GM20431 (cell line): Measurements from ENCODE around the gene SCEL.
"Not testable (repeated sequence)": the region's sequence is repeated elsewhere in the genome, so short reads cannot be mapped to it uniquely, and the experiment has no call there.

ENCODE experiments used
- in situ Hi-C: fragments of 300-500 bp; cut with MseI, MboI; formaldehyde crosslinking; loops from one replicate; pipeline ENCODE4 v1.15.0; 2020; ENCODE audit warnings: low sequenced_read_pairs; ENCODE audit not compliant: unreplicated experiment

Gene SCEL

DNA sequence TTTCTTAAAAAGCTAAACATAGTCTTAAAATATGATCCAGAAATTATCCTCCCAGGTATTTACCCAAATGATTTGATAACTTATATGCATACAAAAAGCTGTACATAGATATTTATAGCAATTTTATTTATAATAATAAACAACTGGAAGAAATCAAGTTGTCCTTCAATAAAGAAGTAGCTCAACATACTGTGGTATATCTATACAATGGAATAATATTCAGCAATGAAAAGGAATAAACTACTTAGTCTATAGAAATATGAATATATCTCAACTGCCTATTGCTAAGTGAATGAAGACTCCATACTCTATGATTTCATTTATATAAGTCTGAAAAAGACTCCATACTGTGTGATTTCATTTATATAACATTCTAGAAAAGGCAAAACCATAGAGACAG is 114.9 kb downstream of the SCEL start:
- in situ Hi-C loops = no loop called here

GRCh38 chr13:77653301-77653700 is 117.8 kb downstream of the SCEL start:
- in situ Hi-C loops = no loop called here

- in situ Hi-C loops = not testable (repeated sequence)
These were observed 124.5 kb downstream of the SCEL start for GRCh38 chr13:77660016-77660415.

DNA sequence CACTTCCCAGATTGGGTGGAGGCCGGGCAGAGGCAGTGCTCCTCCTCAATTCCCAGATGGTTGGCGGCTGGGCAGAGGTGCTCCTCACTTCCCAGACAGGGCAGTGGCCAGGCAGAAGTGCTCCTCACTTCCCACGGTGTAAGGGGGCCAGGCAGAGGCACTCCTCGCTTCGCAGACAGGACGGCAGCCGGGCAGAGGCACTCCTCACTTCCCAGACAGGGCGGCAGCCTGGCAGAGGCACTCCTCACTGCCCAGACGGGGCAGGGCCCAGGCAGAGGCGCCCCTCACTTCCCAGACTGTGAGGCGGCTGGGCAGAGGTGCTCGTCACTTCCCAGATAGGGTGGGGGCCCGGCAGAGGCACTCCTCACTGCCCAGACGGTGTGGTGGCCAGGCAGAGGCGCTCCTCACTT is 125.3 kb downstream of the SCEL start:
- in situ Hi-C loops = no loop called here

- in situ Hi-C loops = not testable (repeated sequence)
These were observed 126.8 kb downstream of the SCEL start for GRCh38 chr13:77662301-77662700.

DNA sequence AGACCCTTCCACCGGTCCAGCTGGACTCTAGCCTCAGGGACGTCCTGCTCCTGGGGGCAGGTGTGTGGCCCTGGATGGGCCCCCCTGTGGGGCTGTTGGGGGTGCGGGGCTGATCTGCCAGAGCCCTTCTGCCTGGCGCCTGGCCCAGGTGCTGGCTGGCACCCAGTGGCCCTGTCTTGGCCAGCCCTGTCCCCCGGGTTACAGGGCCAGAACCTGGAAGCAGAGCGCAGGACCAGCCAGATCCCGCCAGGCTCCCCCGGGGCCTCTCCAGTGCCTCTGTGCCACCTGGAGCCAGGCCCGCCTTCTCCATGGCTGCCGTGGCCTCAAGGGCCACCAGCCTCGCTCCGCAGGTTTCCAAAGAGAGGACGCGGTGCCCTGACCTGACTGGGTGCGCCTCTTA is 127.3 kb downstream of the SCEL start:
- in situ Hi-C loops = not testable (repeated sequence)

DNA sequence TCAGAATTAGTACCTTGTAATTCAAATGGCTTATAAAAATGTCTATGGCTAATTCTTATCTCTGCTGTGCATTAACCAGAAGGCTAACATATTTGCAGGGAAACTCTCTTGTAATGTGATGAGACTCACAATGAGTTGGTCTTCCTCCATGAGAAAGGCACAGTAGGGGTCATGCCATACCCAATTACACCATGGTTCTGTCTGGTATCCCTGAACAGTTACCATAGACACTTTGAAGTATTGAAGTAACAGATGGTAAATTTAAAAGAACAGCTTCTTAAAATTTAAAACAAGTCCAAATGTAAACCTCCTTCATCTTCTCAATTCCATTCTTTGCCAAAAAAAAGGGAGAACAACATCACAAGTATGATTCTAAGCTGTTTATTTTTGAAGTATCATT is 139.3 kb downstream of the SCEL start:
- in situ Hi-C loops = no loop called here

DNA sequence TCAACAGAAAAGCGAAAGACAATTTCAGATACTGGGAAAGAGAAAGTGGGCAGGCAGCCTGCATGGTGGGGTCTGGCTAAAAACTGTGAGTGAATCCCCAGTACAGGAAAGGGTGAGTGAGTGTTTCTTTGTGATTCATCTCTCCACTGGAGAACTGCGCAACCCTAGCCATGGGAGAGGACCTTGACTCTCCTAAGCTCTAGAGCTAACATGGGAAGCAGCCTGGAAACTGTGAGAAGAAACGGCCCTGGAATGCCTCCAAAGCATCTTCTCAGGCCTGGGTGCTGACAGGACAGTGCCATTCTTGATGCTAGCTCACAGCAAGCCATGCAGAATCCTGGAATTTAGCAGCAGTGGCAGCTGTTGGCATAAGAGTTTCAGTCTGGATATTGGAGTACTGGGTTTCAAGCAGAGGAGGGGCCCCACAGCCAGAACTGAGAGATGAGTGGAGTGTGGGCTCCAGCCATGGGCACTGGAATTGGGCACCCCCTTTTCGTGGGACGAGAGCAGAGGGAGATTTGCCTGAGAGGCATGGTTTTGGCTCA is 143.3 kb downstream of the SCEL start:
- in situ Hi-C loops = no loop called here

DNA sequence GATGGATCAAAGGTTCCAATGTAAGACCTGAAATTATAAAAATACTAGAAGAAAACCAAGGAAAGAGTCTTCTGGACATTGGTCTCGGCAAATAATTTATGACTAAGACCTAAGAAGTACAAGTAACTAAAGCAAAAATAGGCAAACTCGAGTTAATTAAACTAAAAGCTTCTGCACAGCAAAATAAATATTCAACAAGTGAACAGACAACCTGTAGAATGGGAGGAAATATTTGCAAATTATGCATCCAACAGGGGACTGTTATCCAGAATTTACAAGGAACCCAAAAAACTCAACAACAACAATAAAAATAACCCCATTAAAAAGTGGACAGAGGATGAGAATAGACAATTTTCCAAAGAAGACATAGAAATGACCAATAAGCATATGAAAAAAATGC is 152.3 kb downstream of the SCEL start:
- in situ Hi-C loops = no loop called here

GRCh38 chr13:77691871-77692270 is 156.4 kb downstream of the SCEL start:
- in situ Hi-C loops = no loop called here

DNA sequence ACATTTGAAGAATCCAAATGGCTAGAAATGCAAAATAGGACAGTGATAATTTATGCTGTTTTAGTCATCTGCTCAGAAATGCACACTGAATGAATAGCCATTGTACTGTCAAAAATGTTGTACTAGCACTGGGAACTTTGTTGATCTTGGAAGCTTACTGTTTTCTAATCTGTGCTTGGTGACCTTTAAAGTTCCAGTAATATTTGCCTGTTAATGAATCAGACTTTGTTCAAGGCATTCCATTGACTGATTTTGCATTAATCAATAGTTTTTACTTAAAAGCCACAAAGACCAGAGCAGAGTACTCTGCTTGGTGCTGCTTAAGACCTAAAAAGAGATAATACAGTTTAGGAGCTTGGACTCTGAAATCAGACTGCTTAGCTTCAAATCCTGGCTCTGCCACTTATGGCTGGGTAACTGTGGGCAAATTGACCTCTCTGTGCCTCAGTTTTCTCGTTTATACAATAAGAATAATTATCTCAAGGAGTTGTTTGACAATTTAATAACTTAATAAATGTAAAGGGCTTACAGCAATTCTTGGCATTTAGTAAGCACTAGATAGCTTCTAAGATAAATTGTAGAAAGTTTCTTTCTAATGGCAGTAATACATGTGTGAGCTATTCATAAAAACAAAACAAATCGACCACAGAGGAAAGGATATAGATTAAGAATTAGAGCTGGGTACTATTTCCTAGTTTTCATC is 157.4 kb downstream of the SCEL start:
- in situ Hi-C loops = no loop called here

DNA sequence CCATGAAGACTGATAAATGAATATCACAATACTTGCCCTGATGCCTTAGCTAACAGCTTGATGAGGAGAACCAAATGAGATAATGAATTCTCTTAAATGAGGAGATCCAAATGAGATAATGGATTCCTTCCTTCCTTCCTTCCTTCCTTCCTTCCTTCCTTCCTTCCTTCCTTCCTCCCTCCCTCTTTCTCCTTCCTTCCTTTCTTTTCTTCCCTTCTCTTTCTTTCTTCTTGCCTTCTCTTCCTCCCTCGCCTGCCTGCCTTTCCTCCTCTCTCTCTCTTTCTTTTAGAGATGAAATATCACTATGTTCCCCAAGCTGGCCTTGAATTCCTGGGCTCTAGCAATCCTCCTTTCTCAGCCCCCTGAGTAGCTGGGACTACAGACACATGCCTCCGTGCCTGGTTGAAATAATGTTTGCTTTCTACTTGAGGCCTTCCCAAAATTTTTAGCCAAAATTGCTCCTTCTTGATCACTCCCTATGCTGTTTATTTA is 158.0 kb downstream of the SCEL start:
- in situ Hi-C loops = no loop called here
